GM21529 (cell line): ENCODE data around the gene GPR160.
"Not testable (repeated sequence)": the region's sequence is repeated elsewhere in the genome, so short reads cannot be mapped to it uniquely, and the experiment has no call there.

Experiments
- ATAC-seq: cut with Tn5 transposase; IDR thresholded peaks from one replicate; pipeline ENCODE4 v1.9.1; 2021; ENCODE audit not compliant: unreplicated experiment

Gene GPR160, protein sequence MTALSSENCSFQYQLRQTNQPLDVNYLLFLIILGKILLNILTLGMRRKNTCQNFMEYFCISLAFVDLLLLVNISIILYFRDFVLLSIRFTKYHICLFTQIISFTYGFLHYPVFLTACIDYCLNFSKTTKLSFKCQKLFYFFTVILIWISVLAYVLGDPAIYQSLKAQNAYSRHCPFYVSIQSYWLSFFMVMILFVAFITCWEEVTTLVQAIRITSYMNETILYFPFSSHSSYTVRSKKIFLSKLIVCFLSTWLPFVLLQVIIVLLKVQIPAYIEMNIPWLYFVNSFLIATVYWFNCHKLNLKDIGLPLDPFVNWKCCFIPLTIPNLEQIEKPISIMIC

GRCh38 chr3:170037463-170038433 is at the start of gene GPR160:
TSS of gene GPR160 (plus strand) at chr3:170037995. CDS start at chr3:170083973, 45,978 bp downstream.
- peak; percentile 79 for ATAC-seq

DNA sequence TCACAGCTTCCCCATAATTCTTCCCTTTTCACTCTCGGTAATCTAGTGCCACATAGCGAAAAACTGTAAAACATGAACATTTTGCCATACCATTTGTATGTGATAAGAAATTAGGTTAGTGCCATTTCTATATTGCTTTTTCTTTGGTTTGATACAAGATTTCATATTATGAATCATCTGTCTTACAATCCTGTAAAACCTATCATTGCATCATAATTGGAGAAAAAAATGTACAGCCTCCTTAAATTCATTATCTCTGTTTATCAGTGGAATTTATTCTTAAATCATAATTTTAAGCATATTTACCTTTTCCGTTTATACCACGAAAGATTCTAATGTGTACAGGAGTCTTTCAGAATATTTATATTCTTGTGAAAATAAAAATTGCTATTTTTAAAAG is 47.4 kb upstream of the GPR160 start:
- ATAC-seq, result no peak

- no peak for ATAC-seq
Measured at GRCh38 chr3:169992156-169992555, 45.6 kb upstream of the GPR160 start.

DNA sequence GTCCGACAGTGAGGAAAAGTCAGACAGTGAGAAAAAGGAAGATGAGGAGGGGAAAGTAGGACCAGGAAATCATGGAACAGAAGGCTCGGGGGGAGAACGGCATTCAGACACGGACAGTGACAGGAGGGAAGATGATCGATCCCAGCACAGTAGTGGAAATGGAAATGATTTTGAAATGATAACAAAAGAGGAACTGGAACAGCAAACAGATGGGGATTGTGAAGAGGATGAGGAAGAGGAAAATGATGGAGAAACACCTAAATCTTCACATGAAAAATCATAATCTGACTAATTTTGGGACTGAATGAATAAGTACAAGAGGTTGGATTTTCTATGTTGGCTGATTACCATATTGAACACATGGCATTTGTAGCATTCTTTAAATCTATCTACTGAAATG is 45.0 kb upstream of the GPR160 start:
- ATAC-seq, result no peak

DNA sequence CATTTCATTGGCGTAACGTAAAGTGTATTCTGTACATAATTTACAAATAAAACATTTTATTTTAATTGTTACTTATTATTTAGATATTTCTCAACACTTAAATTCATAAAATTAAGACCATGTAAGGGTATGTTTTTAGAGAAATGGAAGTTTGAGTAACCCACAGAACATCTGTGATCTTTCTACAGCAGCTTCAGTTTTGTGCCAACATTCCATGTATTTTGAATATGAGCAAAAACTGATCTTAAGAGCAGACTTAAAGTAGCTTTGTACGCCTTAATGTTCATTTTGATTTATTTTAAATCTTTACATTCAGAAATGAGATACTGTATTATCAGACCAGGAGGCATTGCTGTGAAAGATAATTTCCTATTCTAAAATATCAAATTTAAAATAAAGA is 44.0 kb upstream of the GPR160 start:
- ATAC-seq, result no peak

DNA sequence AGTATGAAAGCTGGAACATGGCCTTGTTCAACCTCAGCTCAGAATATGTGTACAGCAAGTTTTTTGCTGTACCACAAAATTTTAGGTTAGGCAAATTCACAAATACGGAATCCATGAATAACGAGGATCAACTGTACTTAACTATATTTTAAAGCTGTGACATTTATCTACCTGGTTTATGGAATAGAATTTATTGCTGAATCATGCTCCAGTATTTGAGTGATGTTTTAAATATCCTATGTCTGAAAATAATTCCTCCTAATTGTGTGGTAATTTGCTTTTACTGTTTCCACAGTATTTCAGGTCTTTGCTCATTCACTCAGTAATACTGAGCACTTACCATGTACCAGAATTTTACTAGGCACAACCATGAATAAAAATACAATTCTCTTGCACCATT is 41.7 kb upstream of the GPR160 start:
- ATAC-seq, result no peak

DNA sequence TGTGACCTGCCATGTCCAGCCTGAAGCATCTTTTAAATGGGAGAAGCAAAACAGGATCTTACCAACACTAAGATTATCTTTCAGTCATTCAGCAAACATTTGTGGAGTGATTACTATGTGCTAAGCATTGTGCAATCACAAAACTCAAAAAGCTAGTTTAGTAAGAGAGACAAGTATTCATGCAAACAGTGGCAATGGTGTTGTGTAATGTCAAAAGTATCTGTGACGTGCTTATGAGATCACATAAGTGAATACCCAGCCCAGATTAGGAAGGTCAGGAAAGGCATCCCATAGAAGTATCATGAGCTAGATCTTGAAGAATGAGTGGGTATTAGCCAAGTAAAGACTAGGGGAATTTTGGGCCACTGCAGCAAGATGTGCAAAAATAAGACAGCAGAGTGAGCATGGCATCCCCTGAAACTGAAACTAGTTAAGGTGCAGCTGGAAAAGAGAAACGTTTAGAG is 39.1 kb upstream of the GPR160 start:
- peak; percentile 33 for ATAC-seq

DNA sequence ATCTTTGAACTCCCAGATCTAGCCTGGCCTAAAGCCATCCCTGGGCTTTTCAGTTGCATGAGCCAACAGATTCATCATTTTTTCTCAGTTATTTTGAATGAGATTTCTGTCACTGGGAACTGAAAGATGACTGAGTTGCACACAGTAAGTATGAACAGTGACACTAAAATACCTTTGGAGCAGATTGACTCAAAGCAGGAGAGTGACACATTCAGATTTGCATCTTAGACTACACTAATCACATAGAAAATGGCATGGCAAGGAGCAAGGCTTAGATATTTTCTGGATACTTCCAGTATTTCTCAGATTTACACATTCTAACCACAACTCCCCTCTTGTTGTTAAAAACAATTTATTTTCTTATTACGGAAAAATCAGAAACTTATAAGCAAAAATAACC is 38.4 kb upstream of the GPR160 start:
- ATAC-seq, result peak; percentile 95

DNA sequence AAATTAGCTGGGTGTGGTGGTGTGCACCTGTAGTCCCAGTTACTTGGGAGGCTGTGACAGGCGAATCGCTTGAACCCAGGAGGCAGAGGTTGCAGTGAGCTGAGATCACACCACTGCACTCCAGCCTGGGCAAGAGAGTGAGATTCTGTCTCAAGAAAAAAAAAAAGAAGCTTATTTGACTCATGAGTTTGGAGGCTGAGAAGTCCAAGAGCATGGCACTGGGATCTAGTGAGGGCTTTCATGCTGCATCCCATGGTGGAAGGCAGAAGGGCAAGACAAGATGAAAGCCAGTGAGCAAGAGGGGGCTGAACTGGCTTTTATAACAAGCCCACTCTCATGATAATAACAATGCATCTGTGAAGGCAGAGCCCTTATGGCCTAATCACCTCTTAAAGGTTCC is 37.7 kb upstream of the GPR160 start:
- no peak for ATAC-seq

GRCh38 chr3:170002231-170002630 is 35.6 kb upstream of the GPR160 start:
- no peak for ATAC-seq

DNA sequence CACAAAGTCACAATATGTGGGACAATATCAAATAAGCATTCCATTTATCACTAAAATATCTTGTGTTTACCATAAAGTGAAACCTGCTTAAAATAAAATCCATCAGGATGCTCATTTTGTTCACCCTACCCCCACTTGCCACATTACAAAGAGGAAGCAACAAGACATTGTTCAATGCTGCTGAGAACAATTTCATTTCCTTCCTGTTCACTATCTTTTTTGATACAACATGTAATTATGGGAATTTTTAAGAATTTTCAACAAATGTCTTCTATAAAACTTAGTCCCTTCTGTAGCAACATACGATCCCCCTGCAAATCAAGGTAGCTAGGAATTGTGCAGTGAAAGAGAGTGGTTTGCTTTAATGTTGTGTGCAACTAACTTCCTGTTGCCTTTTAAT is 34.9 kb upstream of the GPR160 start:
- ATAC-seq, result no peak

GRCh38 chr3:170003881-170004356 is 33.9 kb upstream of the GPR160 start:
- ATAC-seq, result no peak

DNA sequence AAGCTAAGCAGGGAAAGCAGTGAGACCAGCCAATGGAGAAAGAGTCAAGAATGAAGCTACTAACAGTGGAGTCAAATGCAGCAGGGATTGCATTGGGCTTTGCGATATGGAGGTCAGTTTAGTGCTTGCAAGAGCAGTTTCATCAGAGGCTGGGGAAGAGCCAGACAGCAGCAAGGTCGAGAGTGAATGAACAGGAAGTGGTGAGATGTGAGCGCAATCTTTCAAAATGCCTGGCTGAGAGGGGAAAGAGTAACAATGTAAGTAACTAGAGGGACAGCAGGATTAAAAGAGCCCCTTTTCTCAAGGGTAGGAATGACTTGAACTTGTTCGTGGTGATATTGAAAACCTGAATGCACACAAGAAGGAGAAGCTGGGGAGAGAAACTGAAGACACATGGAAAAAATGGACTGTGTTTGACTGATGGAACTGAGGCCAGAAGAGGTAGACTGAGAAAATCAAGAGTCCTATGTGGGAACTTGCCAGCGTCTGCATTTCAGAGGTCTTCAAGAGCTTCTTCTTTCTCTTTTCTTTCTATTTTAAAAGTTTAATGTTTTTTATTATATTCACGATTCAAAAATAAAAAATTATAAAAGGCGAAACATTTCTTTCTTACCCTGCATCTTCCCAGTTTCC is 30.6 kb upstream of the GPR160 start:
- ATAC-seq, result peak; percentile 93

GRCh38 chr3:170010498-170010897 is 27.3 kb upstream of the GPR160 start:
- peak; percentile 65 for ATAC-seq

DNA sequence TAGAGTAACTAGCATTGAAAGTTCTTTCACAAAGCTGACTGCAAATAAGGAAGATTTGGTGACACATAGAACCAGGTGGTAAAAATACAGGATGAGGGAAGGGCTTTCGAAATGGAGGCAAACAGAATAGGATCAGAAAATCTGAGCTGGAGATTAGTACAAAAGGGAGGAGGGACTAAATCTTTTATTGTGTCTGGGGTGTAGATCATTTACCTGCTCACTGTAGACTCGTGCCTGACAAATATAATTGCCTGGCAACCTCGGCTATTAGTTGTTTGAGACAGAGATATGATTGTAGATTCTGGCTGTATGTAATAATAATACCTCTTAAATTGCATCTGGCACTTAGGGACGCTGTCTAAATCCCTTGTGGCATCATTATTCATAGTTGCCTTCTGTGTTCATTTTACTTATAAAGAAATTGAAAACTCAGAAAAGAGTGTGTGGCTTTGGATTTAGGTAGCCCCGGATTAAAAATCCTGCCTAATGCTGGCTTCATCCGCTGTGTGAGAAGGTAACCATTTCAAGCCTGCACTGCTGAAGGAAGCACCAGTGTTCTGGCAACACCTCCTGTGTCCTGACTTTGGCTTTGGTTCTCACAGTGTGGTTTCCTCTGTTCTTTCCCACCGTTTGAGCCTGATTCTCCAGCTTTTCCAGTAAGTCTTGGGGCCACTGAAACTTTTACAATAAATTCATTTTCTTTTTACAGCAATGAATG is 25.0 kb upstream of the GPR160 start:
- no peak for ATAC-seq

DNA sequence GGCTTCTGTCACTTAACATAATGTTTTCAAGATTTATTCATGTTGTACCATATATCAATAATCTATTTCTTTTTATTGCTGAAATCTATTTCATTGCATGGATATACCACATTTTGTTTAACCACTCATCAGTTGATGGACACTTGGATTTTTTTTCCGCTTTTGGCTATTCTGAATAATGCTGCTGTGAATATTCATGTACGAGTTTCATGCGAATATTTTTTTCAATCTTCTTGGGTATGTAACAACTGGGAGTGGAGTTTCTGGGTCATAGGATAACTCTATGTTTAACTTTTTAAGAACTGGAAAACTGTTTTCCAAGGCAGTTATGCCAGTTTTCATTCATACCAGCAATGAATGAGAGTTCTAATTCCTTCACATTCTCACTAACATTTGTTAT is 21.7 kb upstream of the GPR160 start:
- no peak for ATAC-seq

DNA sequence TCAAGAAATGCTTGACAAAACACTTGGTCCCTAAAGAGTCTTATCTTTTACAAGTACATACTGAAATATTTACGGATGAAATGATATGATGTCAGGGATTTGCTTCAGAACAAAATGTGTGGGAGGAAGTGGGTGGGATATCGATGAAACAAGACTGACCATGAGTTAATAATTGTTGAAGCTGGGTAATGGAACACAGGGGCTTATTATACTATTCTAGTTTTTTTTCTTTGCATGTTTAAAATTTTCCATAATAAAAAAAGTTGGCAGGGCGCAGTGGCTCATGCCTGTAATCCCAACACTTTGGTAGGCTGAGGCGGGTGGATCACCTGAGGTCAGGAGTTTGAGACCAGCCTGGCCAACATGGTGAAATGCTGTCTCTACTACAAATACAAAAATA is 18.5 kb upstream of the GPR160 start:
- not testable (repeated sequence) for ATAC-seq

DNA sequence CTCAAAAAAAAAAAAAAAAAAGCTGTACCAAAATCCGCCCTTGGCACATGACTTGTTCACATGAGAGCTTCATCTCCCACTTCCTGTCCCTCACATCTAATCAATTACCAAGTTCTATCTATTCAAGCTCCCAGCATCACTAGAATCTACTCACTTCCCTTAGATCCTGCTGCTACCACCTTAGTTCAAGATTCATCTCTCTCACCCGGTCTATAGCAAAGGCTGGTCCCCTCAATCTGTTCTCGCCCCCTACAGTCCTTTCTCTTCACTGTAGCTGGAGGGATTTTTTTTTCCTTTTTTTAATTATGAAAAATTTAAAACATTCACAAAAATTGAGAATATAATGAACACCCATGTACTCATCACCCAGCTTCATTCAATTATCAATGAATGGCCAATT is 16.7 kb upstream of the GPR160 start:
- no peak for ATAC-seq

GRCh38 chr3:170022336-170022735 is 15.5 kb upstream of the GPR160 start:
- no peak for ATAC-seq

GRCh38 chr3:170023165-170023564 is 14.6 kb upstream of the GPR160 start:
- ATAC-seq, result no peak

DNA sequence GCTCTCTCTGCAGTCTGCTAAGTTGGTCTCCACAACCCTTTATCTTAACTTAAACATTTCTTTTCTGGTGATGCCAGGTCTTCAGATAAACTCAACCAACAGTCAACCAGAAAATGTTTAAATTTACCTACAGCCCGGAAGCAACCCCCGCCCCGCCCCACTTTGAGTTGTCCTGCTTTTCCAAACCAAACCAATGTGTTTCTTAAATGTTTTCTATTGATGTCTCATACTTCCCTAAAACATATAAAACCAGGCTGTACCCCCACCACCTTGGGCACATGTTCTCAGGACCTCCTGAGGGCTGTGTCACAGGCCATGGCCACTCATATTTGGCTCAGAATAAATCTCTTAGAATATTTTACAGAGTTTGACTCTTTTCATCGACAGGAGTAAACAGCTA is 13.2 kb upstream of the GPR160 start:
- ATAC-seq, result no peak
